Activated CD4-positive, alpha-beta T cell treated with anti-CD3 and anti-CD28 coated beads, Interleukin-2, amount 10 ng/mL, durations not matched to agents 24 days and 14 days (primary cell): ENCODE measurements around the gene GATB. TPM values are rescaled to one million over a fixed set of nuclear protein-coding genes. Genes with fewer than 3 reads are reported as not detected.

ENCODE experiments used
- DNase-seq: peaks from one replicate; pipeline ENCODE4 v3.0.0; 2022
- H3K27ac Mint-ChIP-seq: one replicate; pipeline ENCODE4 v1.8.0; 2022; ENCODE audit warnings: mild to moderate bottlenecking, mixed read lengths
- H3K27me3 Mint-ChIP-seq: one replicate; pipeline ENCODE4 v1.8.0; 2022; ENCODE audit warnings: mixed read lengths
- H3K36me3 Mint-ChIP-seq: one replicate; pipeline ENCODE4 v1.8.0; 2022; ENCODE audit warnings: low read depth, mild to moderate bottlenecking, mixed read lengths
- H3K4me1 Mint-ChIP-seq: one replicate; pipeline ENCODE4 v1.8.0; 2021; ENCODE audit warnings: mixed read lengths
- H3K4me3 Mint-ChIP-seq: one replicate; pipeline ENCODE4 v1.8.0; 2022; ENCODE audit warnings: mild to moderate bottlenecking, moderate library complexity, mixed read lengths
- H3K9me3 Mint-ChIP-seq: one replicate; pipeline ENCODE4 v1.8.0; 2021; ENCODE audit warnings: mixed read lengths
- intact Hi-C: fragments of 100-400 bp; cut with micrococcal nuclease; formaldehyde crosslinking; loops from one replicate; pipeline ENCODE4 v1.15.1; 2023
- total RNA-seq: library from RNA; stranded (reverse); gene quantifications from 2 replicates; pipeline ENCODE4 v1.2.3, GENCODE V29; 2022

The GATB gene
- total RNA-seq, 1 donor from 2014 or later, result 20.2 TPM

- no peaks in the 10 kb centered on the region for H3K9me3 Mint-ChIP-seq
- no peak for DNase-seq
- H3K36me3 Mint-ChIP-seq, result no peaks in the 10 kb centered on the region
- no peak overlapping the region for H3K4me3 Mint-ChIP-seq
- no peaks in the 10 kb centered on the region for H3K27me3 Mint-ChIP-seq
- intact Hi-C loops, result no loop called here
- H3K4me1 Mint-ChIP-seq, result no peaks in the 10 kb centered on the region
- H3K27ac Mint-ChIP-seq, result no peak overlapping the region
Measured at GRCh38 chr4:151715881-151716280, 44.9 kb downstream of the GATB start.

- Mint-ChIP-seq H3K36me3 (peaks cover 1% of the 10 kb centered on the region), H3K4me1 (no peaks in the 10 kb centered on the region), H3K27ac (no peak overlapping the region), H3K9me3 (no peaks in the 10 kb centered on the region), H3K4me3 (no peak overlapping the region), H3K27me3 (no peaks in the 10 kb centered on the region)
- intact Hi-C loops, result no loop called here
- DNase-seq, result no peak
Measured at GRCh38 chr4:151712777-151713176, 48.0 kb downstream of the GATB start.

GRCh38 chr4:151711646-151712045, 49.2 kb downstream of the GATB start:
- peaks cover 1% of the 10 kb centered on the region for H3K36me3 Mint-ChIP-seq
- no peaks in the 10 kb centered on the region for H3K9me3 Mint-ChIP-seq
- no peak for DNase-seq
- H3K27ac Mint-ChIP-seq, result no peak overlapping the region
- intact Hi-C loops, result no loop called here
- H3K27me3 Mint-ChIP-seq, result no peaks in the 10 kb centered on the region
- H3K4me1 Mint-ChIP-seq, result no peaks in the 10 kb centered on the region
- no peak overlapping the region for H3K4me3 Mint-ChIP-seq

GRCh38 chr4:151709587-151709986, 51.2 kb downstream of the GATB start:
- DNase-seq, result no peak
- no peak overlapping the region for H3K27ac Mint-ChIP-seq
- H3K4me3 Mint-ChIP-seq, result no peak overlapping the region

GRCh38 chr4:151709071-151709470, 51.7 kb downstream of the GATB start:
- intact Hi-C loops, result no loop called here
- no peak overlapping the region for H3K27ac Mint-ChIP-seq
- H3K4me1 Mint-ChIP-seq, result no peaks in the 10 kb centered on the region
- H3K4me3 Mint-ChIP-seq, result no peak overlapping the region
- H3K27me3 Mint-ChIP-seq, result no peaks in the 10 kb centered on the region
- H3K36me3 Mint-ChIP-seq, result peaks cover 5% of the 10 kb centered on the region
- H3K9me3 Mint-ChIP-seq, result no peaks in the 10 kb centered on the region
- no peak for DNase-seq

More at GRCh38 chr4:151709587-151709986, 51.2 kb downstream of the GATB start:
- intact Hi-C loops, result no loop called here
- Mint-ChIP-seq H3K36me3 (peaks cover 5% of the 10 kb centered on the region), H3K9me3 (no peaks in the 10 kb centered on the region), H3K4me1 (no peaks in the 10 kb centered on the region), H3K27me3 (no peaks in the 10 kb centered on the region)

GRCh38 chr4:151708100-151708499, 52.7 kb downstream of the GATB start:
- Mint-ChIP-seq H3K27me3 (no peaks in the 10 kb centered on the region), H3K36me3 (peaks cover 8% of the 10 kb centered on the region), H3K4me1 (no peaks in the 10 kb centered on the region), H3K9me3 (no peaks in the 10 kb centered on the region), H3K27ac (no peak overlapping the region), H3K4me3 (no peak overlapping the region)
- intact Hi-C loops, result no loop called here
- DNase-seq, result no peak

- H3K27ac Mint-ChIP-seq, result no peak overlapping the region
- no peak for DNase-seq
- intact Hi-C loops, result no loop called here
- no peaks in the 10 kb centered on the region for H3K27me3 Mint-ChIP-seq
- no peak overlapping the region for H3K4me3 Mint-ChIP-seq
- peaks cover 35% of the 10 kb centered on the region for H3K36me3 Mint-ChIP-seq
- H3K4me1 Mint-ChIP-seq, result peaks cover 10% of the 10 kb centered on the region
- H3K9me3 Mint-ChIP-seq, result no peaks in the 10 kb centered on the region
Measured at GRCh38 chr4:151703401-151703800, 57.4 kb downstream of the GATB start.

- intact Hi-C loops, result no loop called here
- Mint-ChIP-seq H3K4me3 (no peak overlapping the region), H3K9me3 (no peaks in the 10 kb centered on the region)
Measured at GRCh38 chr4:151702256-151702655, 58.6 kb downstream of the GATB start.

GRCh38 chr4:151700566-151701316, 60.1 kb downstream of the GATB start:
- intact Hi-C loops, result loop anchor here (1.0 kb wide), 1 partner anchor 61 kb away; the partner anchor contains the start of gene GATB

More at GRCh38 chr4:151702256-151702655, 58.6 kb downstream of the GATB start:
- no peak for DNase-seq
- Mint-ChIP-seq H3K36me3 (peaks cover 33% of the 10 kb centered on the region), H3K27me3 (no peaks in the 10 kb centered on the region), H3K27ac (no peak overlapping the region), H3K4me1 (peaks cover 10% of the 10 kb centered on the region)

GRCh38 chr4:151698213-151698612, 62.6 kb downstream of the GATB start:
- Mint-ChIP-seq H3K27me3 (no peaks in the 10 kb centered on the region), H3K4me3 (no peak overlapping the region), H3K36me3 (peaks cover 30% of the 10 kb centered on the region), H3K9me3 (no peaks in the 10 kb centered on the region), H3K4me1 (peaks cover 10% of the 10 kb centered on the region), H3K27ac (no peak overlapping the region)
- no peak for DNase-seq
- intact Hi-C loops, result no loop called here

More at GRCh38 chr4:151700566-151701316, 60.1 kb downstream of the GATB start:
- DNase-seq, result peak; percentile 73
- Mint-ChIP-seq H3K27ac (peak overlapping the region; percentile 74), H3K27me3 (no peaks in the 10 kb centered on the region), H3K4me3 (peak overlapping the region; percentile 59), H3K4me1 (peaks cover 10% of the 10 kb centered on the region), H3K9me3 (no peaks in the 10 kb centered on the region), H3K36me3 (peaks cover 36% of the 10 kb centered on the region)

- H3K36me3 Mint-ChIP-seq, result peaks cover 8% of the 10 kb centered on the region
- DNase-seq, result no peak
- no peaks in the 10 kb centered on the region for H3K4me1 Mint-ChIP-seq
- no peaks in the 10 kb centered on the region for H3K27me3 Mint-ChIP-seq
- H3K9me3 Mint-ChIP-seq, result no peaks in the 10 kb centered on the region
- intact Hi-C loops, result no loop called here
- H3K27ac Mint-ChIP-seq, result no peak overlapping the region
- no peak overlapping the region for H3K4me3 Mint-ChIP-seq
Measured at GRCh38 chr4:151694961-151695720, 65.7 kb downstream of the GATB start.

- Mint-ChIP-seq H3K9me3 (no peaks in the 10 kb centered on the region), H3K4me1 (no peaks in the 10 kb centered on the region), H3K4me3 (no peak overlapping the region), H3K27ac (no peak overlapping the region), H3K36me3 (peaks cover 2% of the 10 kb centered on the region), H3K27me3 (no peaks in the 10 kb centered on the region)
- intact Hi-C loops, result no loop called here
- no peak for DNase-seq
Measured at GRCh38 chr4:151692821-151693673, 67.8 kb downstream of the GATB start.

GRCh38 chr4:151692443-151692782, 68.4 kb downstream of the GATB start:
- no peak overlapping the region for H3K27ac Mint-ChIP-seq
- no peaks in the 10 kb centered on the region for H3K9me3 Mint-ChIP-seq
- H3K36me3 Mint-ChIP-seq, result peaks cover 2% of the 10 kb centered on the region
- no peaks in the 10 kb centered on the region for H3K4me1 Mint-ChIP-seq
- no peak overlapping the region for H3K4me3 Mint-ChIP-seq
- DNase-seq, result no peak
- H3K27me3 Mint-ChIP-seq, result no peaks in the 10 kb centered on the region
- intact Hi-C loops, result no loop called here
